ENCODE measurements around the gene KIF21A. TPM values are rescaled to one million over a fixed set of nuclear protein-coding genes. Genes with fewer than 3 reads are reported as not detected.

Gene KIF21A
- total and polyA plus RNA-seq, 2 donors (not counting 3 experiments of a cell fraction or from before 2014, with no cell fraction given) = 1.8 to 10.1 TPM

DNA sequence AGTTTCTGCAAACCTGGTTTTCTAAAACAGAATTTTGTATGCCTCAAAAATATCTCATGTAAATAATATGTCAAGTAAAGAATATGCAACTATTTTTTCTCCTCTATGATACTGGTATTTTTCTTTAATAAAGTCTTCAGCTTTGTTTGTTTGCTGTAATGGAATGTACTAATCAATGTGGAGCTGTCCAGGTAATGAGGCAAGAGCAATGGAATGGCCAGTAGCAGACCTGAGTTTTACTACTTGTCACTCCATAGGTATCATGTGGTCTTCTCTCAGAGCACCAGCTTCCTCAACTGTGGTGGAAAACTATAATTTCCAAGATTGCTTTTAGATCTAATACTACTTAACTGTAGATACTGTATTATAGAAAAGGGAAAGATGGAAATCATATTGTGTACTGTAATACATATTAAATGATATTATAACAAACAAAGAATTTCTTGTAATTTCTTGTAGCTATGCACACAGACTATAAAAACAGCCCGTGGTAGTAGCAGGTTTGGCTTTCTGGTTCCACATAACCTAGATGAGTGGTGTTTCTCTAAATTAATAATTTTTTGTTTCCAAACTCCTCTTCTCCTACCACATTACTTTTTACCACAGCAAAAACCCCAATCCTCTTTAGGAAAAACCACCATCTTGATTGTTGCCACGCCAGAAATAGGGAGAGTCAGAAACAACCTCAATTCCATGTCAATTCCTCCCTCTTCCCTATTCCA lies 70.6 kb downstream of the KIF21A start:
- H3K4me2 ChIP-seq (ENCODE audit: insufficient read depth, low read length) = peak overlapping the region; percentile 21
- dilution Hi-C loops (cut with MboI; ENCODE audit: extremely low pct_ligation_motif_present, low sequenced_read_pairs) = no loop called here
- H3K9me1 ChIP-seq (replicated peaks; ENCODE audit: control insufficient read depth, extremely low read depth, insufficient read depth, low read length) = no peaks in the 10 kb centered on the region
- no peak overlapping the region for H3K9ac ChIP-seq (replicated peaks; ENCODE audit: extremely low read depth, insufficient read depth, low read length)
- no peak overlapping the region for H2AFZ ChIP-seq (ENCODE audit: low read depth, low read length)
- H3K9me3 ChIP-seq (replicated peaks; ENCODE audit: control insufficient read depth, insufficient read depth, low read length) = no peaks in the 10 kb centered on the region
- no peaks in the 10 kb centered on the region for H3K36me3 ChIP-seq (ENCODE audit: control insufficient read depth in 2 of 2, extremely low read depth in 1 of 2, insufficient read depth in 2 of 2, low read length in 2 of 2)
- TF ChIP-seq JUN (IDR thresholded peaks at IDR 0.05; ENCODE audit: borderline replicate concordance, insufficient read depth, insufficient read length, low read depth) = no peak
- no peak for TF ChIP-seq GATA2 (IDR thresholded peaks at IDR 0.05; ENCODE audit: insufficient read depth, insufficient read length, low read depth, low read length)
- no peak for TF ChIP-seq EZH2 (IDR thresholded peaks at IDR 0.05; ENCODE audit: borderline replicate concordance, low read depth, low read length, severe bottlenecking)
- TF ChIP-seq POLR2A (IDR thresholded peaks at IDR 0.05; ENCODE audit: low read depth, low read length) = no peak
- TF ChIP-seq MYC (IDR thresholded peaks at IDR 0.05; ENCODE audit: low read depth, low read length) = no peak
- intact Hi-C loops (cut with micrococcal nuclease) = loop anchor here (2.0 kb wide), 1 partner anchor 22 kb away; no protein-coding TSS in a partner anchor
- BruUV-seq (replicated peaks) = no TSS peak
- no peaks in the 10 kb centered on the region for H3K79me2 ChIP-seq (ENCODE audit: control insufficient read depth, insufficient read depth, low read length)
- POLR2A ChIA-PET = no interaction called here
- FAIRE-seq (no peak), DNase-seq (ENCODE audit: low read depth, low spot score) (no peak)
- no peak overlapping the region for H3K27ac ChIP-seq (ENCODE audit: insufficient read depth, low read depth, low read length)
- no peaks in the 10 kb centered on the region for H3K27me3 ChIP-seq (ENCODE audit: control insufficient read depth in 2 of 2, insufficient read depth in 2 of 2, low read length in 2 of 2)
- no peaks in the 10 kb centered on the region for H4K20me1 ChIP-seq (replicated peaks; ENCODE audit: control insufficient read depth, extremely low read depth, insufficient read depth, low read length)
- CTCF ChIA-PET = interaction anchor here (0.9 kb wide), 2 partner anchors 12 to 451 kb away, joined by 3 to 4 read pairs; no protein-coding TSS in a partner anchor
- no peak overlapping the region for H3K4me3 ChIP-seq (replicated peaks in 1 of 3; ENCODE audit: insufficient read depth in 1 of 3, low read depth in 1 of 3, low read length in 3 of 3)
- H3K4me1 ChIP-seq (ENCODE audit: control insufficient read depth, extremely low read depth, insufficient read depth, low read length) = peaks cover 6% of the 10 kb centered on the region

DNA sequence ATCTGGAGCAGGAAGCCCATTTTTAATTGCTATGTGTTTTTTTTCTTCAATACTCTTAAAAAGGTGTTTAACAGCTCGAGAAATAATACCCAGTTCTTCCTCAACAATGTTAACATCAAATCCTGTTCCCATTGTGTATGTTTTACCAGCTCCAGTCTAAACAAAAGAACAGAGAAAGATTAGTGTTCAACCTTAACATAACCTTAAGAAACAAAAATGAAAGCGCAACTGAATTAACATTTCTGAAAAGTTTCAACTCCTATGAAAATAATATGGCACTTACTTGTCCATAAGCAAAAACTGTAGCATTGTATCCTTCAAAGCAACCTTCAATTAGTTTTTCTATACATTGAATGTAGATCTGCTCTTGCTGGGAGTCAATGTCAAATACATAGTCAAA lies 73.2 kb downstream of the KIF21A start:
- no peaks in the 10 kb centered on the region for H3K36me3 ChIP-seq (ENCODE audit: control insufficient read depth in 2 of 2, extremely low read depth in 1 of 2, insufficient read depth in 2 of 2, low read length in 2 of 2)
- DNase-seq (ENCODE audit: low read depth, low spot score) = no peak
- dilution Hi-C loops (cut with MboI; ENCODE audit: extremely low pct_ligation_motif_present, low sequenced_read_pairs) (no loop called here), intact Hi-C loops (cut with micrococcal nuclease) (loop anchor here (5.0 kb wide), 1 partner anchor 133 kb away; no protein-coding TSS in a partner anchor)
- H3K9me1 ChIP-seq (replicated peaks; ENCODE audit: control insufficient read depth, extremely low read depth, insufficient read depth, low read length) = no peaks in the 10 kb centered on the region
- POLR2A ChIA-PET = no interaction called here
- H3K79me2 ChIP-seq (ENCODE audit: control insufficient read depth, insufficient read depth, low read length) = no peaks in the 10 kb centered on the region
- H3K4me2 ChIP-seq (ENCODE audit: insufficient read depth, low read length) = no peak overlapping the region
- no peaks in the 10 kb centered on the region for H4K20me1 ChIP-seq (replicated peaks; ENCODE audit: control insufficient read depth, extremely low read depth, insufficient read depth, low read length)
- no peak overlapping the region for H3K4me3 ChIP-seq (replicated peaks in 1 of 3; ENCODE audit: insufficient read depth in 1 of 3, low read depth in 1 of 3, low read length in 3 of 3)
- no peak overlapping the region for H2AFZ ChIP-seq (ENCODE audit: low read depth, low read length)
- H3K4me1 ChIP-seq (ENCODE audit: control insufficient read depth, extremely low read depth, insufficient read depth, low read length) = peaks cover 6% of the 10 kb centered on the region
- FAIRE-seq = no peak
- CTCF ChIA-PET = no interaction called here
- BruUV-seq (replicated peaks) = no TSS peak
- no peak overlapping the region for H3K27ac ChIP-seq (ENCODE audit: insufficient read depth, low read depth, low read length)
- H3K9ac ChIP-seq (replicated peaks; ENCODE audit: extremely low read depth, insufficient read depth, low read length) = no peak overlapping the region
- no peaks in the 10 kb centered on the region for H3K9me3 ChIP-seq (replicated peaks; ENCODE audit: control insufficient read depth, insufficient read depth, low read length)
- H3K27me3 ChIP-seq (ENCODE audit: control insufficient read depth in 2 of 2, insufficient read depth in 2 of 2, low read length in 2 of 2) = no peaks in the 10 kb centered on the region
- TF ChIP-seq POLR2A (IDR thresholded peaks at IDR 0.05; ENCODE audit: low read depth, low read length) (no peak), EZH2 (IDR thresholded peaks at IDR 0.05; ENCODE audit: borderline replicate concordance, low read depth, low read length, severe bottlenecking) (no peak), GATA2 (IDR thresholded peaks at IDR 0.05; ENCODE audit: insufficient read depth, insufficient read length, low read depth, low read length) (no peak), JUN (IDR thresholded peaks at IDR 0.05; ENCODE audit: borderline replicate concordance, insufficient read depth, insufficient read length, low read depth) (no peak), MYC (IDR thresholded peaks at IDR 0.05; ENCODE audit: low read depth, low read length) (no peak)
- TF ChIP-seq, protein P1, sequence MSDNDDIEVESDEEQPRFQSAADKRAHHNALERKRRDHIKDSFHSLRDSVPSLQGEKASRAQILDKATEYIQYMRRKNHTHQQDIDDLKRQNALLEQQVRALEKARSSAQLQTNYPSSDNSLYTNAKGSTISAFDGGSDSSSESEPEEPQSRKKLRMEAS (IDR thresholded peaks at IDR 0.05; ENCODE audit: insufficient read depth, insufficient read length) = no peak
- TF ChIP-seq, protein P2, sequence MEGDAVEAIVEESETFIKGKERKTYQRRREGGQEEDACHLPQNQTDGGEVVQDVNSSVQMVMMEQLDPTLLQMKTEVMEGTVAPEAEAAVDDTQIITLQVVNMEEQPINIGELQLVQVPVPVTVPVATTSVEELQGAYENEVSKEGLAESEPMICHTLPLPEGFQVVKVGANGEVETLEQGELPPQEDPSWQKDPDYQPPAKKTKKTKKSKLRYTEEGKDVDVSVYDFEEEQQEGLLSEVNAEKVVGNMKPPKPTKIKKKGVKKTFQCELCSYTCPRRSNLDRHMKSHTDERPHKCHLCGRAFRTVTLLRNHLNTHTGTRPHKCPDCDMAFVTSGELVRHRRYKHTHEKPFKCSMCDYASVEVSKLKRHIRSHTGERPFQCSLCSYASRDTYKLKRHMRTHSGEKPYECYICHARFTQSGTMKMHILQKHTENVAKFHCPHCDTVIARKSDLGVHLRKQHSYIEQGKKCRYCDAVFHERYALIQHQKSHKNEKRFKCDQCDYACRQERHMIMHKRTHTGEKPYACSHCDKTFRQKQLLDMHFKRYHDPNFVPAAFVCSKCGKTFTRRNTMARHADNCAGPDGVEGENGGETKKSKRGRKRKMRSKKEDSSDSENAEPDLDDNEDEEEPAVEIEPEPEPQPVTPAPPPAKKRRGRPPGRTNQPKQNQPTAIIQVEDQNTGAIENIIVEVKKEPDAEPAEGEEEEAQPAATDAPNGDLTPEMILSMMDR (IDR thresholded peaks at IDR 0.05; ENCODE audit: extremely low read depth in 1 of 2, insufficient read depth in 1 of 2, low read depth in 1 of 2, low read length in 2 of 2) = no peak

Data from endothelial cell of umbilical vein (primary cell).